NCI-H2029 treated with DMSO at 0.1 percent for 48 hours (cell line): ENCODE measurements around the gene GATM.
"Not testable (repeated sequence)": the region's sequence is repeated elsewhere in the genome, so short reads cannot be mapped to it uniquely, and the experiment has no call there.

ENCODE experiments used
- DNase-seq: peaks from one replicate; lab custom pipeline; 2025; lab: John Stamatoyannopoulos, UW

The GATM gene

GRCh38 chr15:45351227-45351626 lies 27.1 kb downstream of the GATM start:
- DNase-seq = no peak

- no peak for DNase-seq
Measured at GRCh38 chr15:45349623-45350022, 28.7 kb downstream of the GATM start.

GRCh38 chr15:45347989-45348388 lies 30.4 kb downstream of the GATM start:
- no peak for DNase-seq

- no peak for DNase-seq
Measured at GRCh38 chr15:45347033-45347432, 31.3 kb downstream of the GATM start.

GRCh38 chr15:45346381-45346780 lies 32.0 kb downstream of the GATM start:
- no peak for DNase-seq

- DNase-seq = no peak
Measured at GRCh38 chr15:45343258-45343860, 35.0 kb downstream of the GATM start.

- DNase-seq = no peak
Measured at GRCh38 chr15:45341790-45342189, 36.6 kb downstream of the GATM start.

GRCh38 chr15:45340429-45340828 lies 37.9 kb downstream of the GATM start:
- no peak for DNase-seq

GRCh38 chr15:45338417-45338816 lies 39.9 kb downstream of the GATM start:
- DNase-seq = no peak

- DNase-seq = no peak
Measured at GRCh38 chr15:45337224-45337623, 41.1 kb downstream of the GATM start.

GRCh38 chr15:45333550-45333949 lies 44.8 kb downstream of the GATM start:
- DNase-seq = no peak

GRCh38 chr15:45332694-45333093 lies 45.6 kb downstream of the GATM start:
- DNase-seq = no peak

- no peak for DNase-seq
Measured at GRCh38 chr15:45331972-45332371, 46.4 kb downstream of the GATM start.

- DNase-seq = no peak
Measured at GRCh38 chr15:45328663-45329062, 49.7 kb downstream of the GATM start.

- no peak for DNase-seq
Measured at GRCh38 chr15:45326741-45327140, 51.6 kb downstream of the GATM start.

- DNase-seq = no peak
Measured at GRCh38 chr15:45326280-45326679, 52.1 kb downstream of the GATM start.

GRCh38 chr15:45320581-45321205 lies 57.7 kb downstream of the GATM start:
- no peak for DNase-seq

- DNase-seq = no peak
Measured at GRCh38 chr15:45319472-45320214, 58.7 kb downstream of the GATM start.

- no peak for DNase-seq
Measured at GRCh38 chr15:45314960-45315359, 63.4 kb downstream of the GATM start.

- not testable (repeated sequence) for DNase-seq
Measured at GRCh38 chr15:45314117-45314516, 64.2 kb downstream of the GATM start.
